Subcutaneous adipose tissue (tissue), 4 donors: ENCODE measurements around the gene KRT78. TPM values are rescaled to one million over a fixed set of nuclear protein-coding genes. Genes with fewer than 3 reads are reported as not detected.

Experiments
- CTCF ChIP-seq: fragments of 450-650 bp; IDR thresholded peaks from one replicate; pipeline ENCODE4 v1.5.1; 2016; ENCODE audit warnings: low read depth, mild to moderate bottlenecking, control low read depth, antibody characterized with exemption, moderate library complexity
- total RNA-seq, 4 donors: library from RNA; depleted of rRNA; stranded (reverse); fragments of >200 nt; gene quantifications; one replicate each; pipeline ENCODE4 v1.1.0, GENCODE V29; 2016

KRT78 gene
- not detected for total RNA-seq

DNA sequence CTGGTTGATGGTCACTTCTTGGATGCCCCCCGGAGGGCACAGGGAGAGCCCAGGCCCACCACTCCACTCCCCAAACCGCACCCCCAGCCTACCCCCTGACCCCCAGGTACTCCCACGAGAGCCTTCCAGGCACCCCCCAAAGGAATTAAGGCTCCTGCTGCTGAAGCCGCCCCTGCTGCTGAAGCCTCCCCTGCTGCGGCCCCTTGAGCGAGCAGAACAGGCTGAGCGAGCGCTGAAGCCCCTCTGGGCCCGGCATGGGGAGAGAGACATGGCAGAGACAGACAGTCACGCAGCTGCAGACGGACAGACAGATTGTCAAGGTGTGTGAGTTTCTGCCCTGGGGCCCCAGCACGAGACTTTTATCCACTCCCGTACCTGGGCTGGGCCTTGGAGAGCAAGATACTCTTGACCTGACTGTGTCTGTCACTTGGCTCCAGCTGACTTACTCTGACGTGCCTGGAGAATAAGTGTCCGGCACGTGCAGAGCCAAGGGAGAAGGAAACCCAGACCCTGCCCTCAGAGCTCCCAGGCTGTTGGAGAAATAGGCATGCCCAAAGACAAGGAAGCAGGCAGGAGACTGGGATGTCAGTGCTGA lies at the start of gene KRT78:
TSS of gene KRT78 (minus strand) at position 334 of the 595 bp plus-strand sequence. CDS start at position 270, 64 bp downstream.
- TF ChIP-seq CTCF = no peak

GRCh38 chr12:52896190-52897100 lies 47.7 kb upstream of the KRT78 start:
- no peak for TF ChIP-seq CTCF

DNA sequence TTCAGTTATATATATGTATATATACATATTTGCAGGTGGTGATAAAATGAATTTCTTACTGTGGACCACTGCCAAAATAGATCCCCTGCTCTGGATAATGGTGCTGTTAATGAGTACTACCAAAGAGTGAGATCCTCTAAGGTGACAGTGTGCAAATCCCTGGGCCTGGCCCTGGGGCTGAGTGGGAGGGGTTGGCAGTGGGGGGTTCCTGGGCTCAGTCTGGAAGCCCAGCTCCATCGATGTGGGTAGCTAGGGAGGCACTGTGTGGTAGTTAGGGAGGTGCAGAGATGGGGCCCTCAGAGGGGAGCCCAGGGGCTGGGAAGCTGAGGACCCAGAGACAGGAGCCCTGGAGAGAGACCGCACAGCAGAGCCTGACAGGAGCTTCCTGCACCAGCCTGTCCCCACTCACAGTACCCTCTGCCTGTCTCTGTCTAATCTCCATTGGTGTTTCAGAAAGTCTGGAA lies 47.0 kb upstream of the KRT78 start:
- no peak for TF ChIP-seq CTCF

DNA sequence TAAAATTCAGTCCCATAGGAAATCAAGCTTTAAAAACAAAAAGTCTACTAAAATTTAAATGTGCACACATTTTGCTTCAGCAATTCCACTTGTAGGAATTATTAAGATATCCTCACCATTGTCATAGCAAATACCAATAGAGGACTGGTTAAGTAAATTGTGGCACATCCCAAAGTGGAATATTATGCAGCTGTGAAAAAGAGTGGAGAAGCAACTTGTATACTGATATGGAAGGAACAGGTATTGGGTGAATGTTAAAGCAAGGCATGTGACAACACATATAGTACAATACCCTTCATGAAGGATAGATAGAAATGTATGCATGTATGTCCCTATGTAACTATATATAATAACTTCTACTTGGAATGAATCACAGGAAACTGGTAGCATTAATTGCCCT lies 44.2 kb upstream of the KRT78 start:
- no peak for TF ChIP-seq CTCF

- no peak for TF ChIP-seq CTCF
Measured at GRCh38 chr12:52892207-52892852, 43.5 kb upstream of the KRT78 start.

GRCh38 chr12:52891044-52891443 lies 42.2 kb upstream of the KRT78 start:
- TF ChIP-seq CTCF = no peak

- TF ChIP-seq CTCF = no peak
Measured at GRCh38 chr12:52890417-52890816, 41.6 kb upstream of the KRT78 start.
